Neural cell (in vitro differentiated cells): ENCODE results near the gene BCCIP. TPM values are rescaled to one million over a fixed set of nuclear protein-coding genes. Genes with fewer than 3 reads are reported as not detected.

Source experiments
- H2AFZ ChIP-seq: fragments of 200-600, 300-800 bp; sonication (generic), shearing (Covaris generic); 2 replicates; pipeline ENCODE4 v1.6.0; 2014; ENCODE audit warnings: low read depth, mild to moderate bottlenecking, antibody characterized with exemption, low read length, moderate library complexity
- H3F3A ChIP-seq: fragments of 200-600 bp; shearing (Covaris generic); 2 replicates; pipeline ENCODE4 v1.6.1; 2016; ENCODE audit warnings: mild to moderate bottlenecking, moderate library complexity, mixed read lengths, antibody characterized with exemption, low read length; ENCODE audit not compliant: insufficient read depth, poor library complexity, severe bottlenecking
- H3K27ac ChIP-seq: fragments of 200-600, 300-800 bp; sonication (generic), shearing (Covaris generic); 2 replicates; pipeline ENCODE4 v1.5.1; 2014; ENCODE audit warnings: mild to moderate bottlenecking, low read length, moderate library complexity
- H3K27me3 ChIP-seq: fragments of 300-800, 200-600 bp; sonication (generic), shearing (Covaris generic); 2 replicates; pipeline ENCODE4 v1.6.0; 2014; ENCODE audit warnings: mild to moderate bottlenecking, low read depth, low read length, moderate library complexity; ENCODE audit not compliant: insufficient read depth
- H3K36me3 ChIP-seq: fragments of 300-800, 200-600 bp; sonication (generic), shearing (Covaris generic); 2 replicates; pipeline ENCODE4 v1.5.1; 2014; ENCODE audit warnings: mild to moderate bottlenecking, antibody characterized with exemption, low read length, moderate library complexity; ENCODE audit not compliant: insufficient read depth
- H3K4me2 ChIP-seq: fragments of 300-800, 200-600 bp; sonication (generic), shearing (Covaris generic); 2 replicates; pipeline ENCODE4 v1.6.0; 2014; ENCODE audit warnings: mild to moderate bottlenecking, low read length
- H3K4me3 ChIP-seq: fragments of 300-800, 200-600 bp; sonication (generic), shearing (Covaris generic); 2 replicates; pipeline ENCODE4 v1.5.1; 2014; ENCODE audit warnings: mild to moderate bottlenecking, low read length, moderate library complexity
- H3K79me2 ChIP-seq: fragments of 200-600 bp; shearing (Covaris generic); replicated peaks from 2 replicates; pipeline ENCODE4 v1.6.0; 2014; ENCODE audit warnings: mild to moderate bottlenecking, low read length, moderate library complexity; ENCODE audit not compliant: insufficient read depth
- H3K9ac ChIP-seq: fragments of 300-800, 200-600 bp; sonication (generic), shearing (Covaris generic); 2 replicates; pipeline ENCODE4 v1.6.1; 2016; ENCODE audit warnings: mild to moderate bottlenecking, low read length, mixed read lengths
- H3K9me2 ChIP-seq: fragments of 200-600 bp; shearing (Covaris generic); 2 replicates; pipeline ENCODE4 v1.6.1; 2016; ENCODE audit warnings: mild to moderate bottlenecking, low read length, mixed read lengths; ENCODE audit not compliant: insufficient read depth
- H3K9me3 ChIP-seq: fragments of 200-600, 300-800 bp; sonication (generic), shearing (Covaris generic); 2 replicates; pipeline ENCODE4 v1.6.1; 2016; ENCODE audit warnings: mild to moderate bottlenecking, mixed run types, low read length, moderate library complexity, mixed read lengths
- H4K20me1 ChIP-seq: fragments of 200-600 bp; shearing (Covaris generic); 2 replicates; pipeline ENCODE4 v1.6.1; 2016; ENCODE audit warnings: mild to moderate bottlenecking, mixed run types; ENCODE audit not compliant: insufficient read depth
- CTCF ChIP-seq: fragments of 450-650 bp; IDR thresholded peaks from 2 replicates; pipeline ENCODE4 v1.5.1; 2014; ENCODE audit warnings: antibody characterized with exemption, mild to moderate bottlenecking, moderate library complexity; ENCODE audit not compliant: poor library complexity, severe bottlenecking
- EP300 ChIP-seq: fragments of 450-650 bp; conservative IDR thresholded peaks from 2 replicates; pipeline ENCODE4 v1.6.1; 2014; ENCODE audit warnings: antibody characterized with exemption, mild to moderate bottlenecking, moderate library complexity; ENCODE audit not compliant: poor library complexity, severe bottlenecking
- EZH2 ChIP-seq: fragments of 200-600, 300-800 bp; shearing (Covaris generic), sonication (generic); IDR thresholded peaks from 2 replicates; pipeline ENCODE4 v1.6.1; 2014; ENCODE audit warnings: antibody characterized with exemption, low read length, borderline replicate concordance, mild to moderate bottlenecking; ENCODE audit not compliant: insufficient read depth, poor library complexity, severe bottlenecking
- MXI1 ChIP-seq: fragments of 450-650 bp; conservative IDR thresholded peaks from 2 replicates; pipeline ENCODE4 v1.6.1; 2014; ENCODE audit warnings: antibody characterized with exemption, mild to moderate bottlenecking; ENCODE audit not compliant: poor library complexity, severe bottlenecking
- POLR2AphosphoS5 ChIP-seq: IDR thresholded peaks from 2 replicates; pipeline ENCODE4 v1.6.1; 2012
- RAD21 ChIP-seq: fragments of 450-650 bp; conservative IDR thresholded peaks from 2 replicates; pipeline ENCODE4 v1.6.1; 2014; ENCODE audit warnings: antibody characterized with exemption, mild to moderate bottlenecking, moderate library complexity
- SMC3 ChIP-seq: fragments of 450-650 bp; conservative IDR thresholded peaks from 2 replicates; pipeline ENCODE4 v1.6.1; 2014; ENCODE audit warnings: antibody characterized with exemption, mild to moderate bottlenecking, moderate library complexity; ENCODE audit not compliant: poor library complexity
- TAF1 ChIP-seq: IDR thresholded peaks from 2 replicates; pipeline ENCODE4 v1.6.1; 2012; ENCODE audit warnings: low read depth
- polyA plus RNA-seq: library from polyadenylated mRNA; depleted of rRNA; stranded (reverse); fragments of >200 nt; gene quantifications from 2 replicates; pipeline ENCODE4 v1.2.3, GENCODE V29; 2014
- TF ChIP-seq, protein P1 (sequence below): IDR thresholded peaks from 2 replicates; pipeline ENCODE4 v1.6.1; 2012; ENCODE audit warnings: borderline replicate concordance

The BCCIP gene
- polyA plus RNA-seq, 1 donor from 2014 or later: 95.8 TPM

GRCh38 chr10:125812128-125812750, 11.1 kb upstream of the BCCIP start:
- Histone ChIP-seq H3K9me2 (no peaks in the 10 kb centered on the region), H3K9ac (no peak overlapping the region), H2AFZ (no peak overlapping the region), H3F3A (no peaks in the 10 kb centered on the region), H4K20me1 (no peaks in the 10 kb centered on the region), H3K36me3 (peaks cover 4% of the 10 kb centered on the region), H3K27ac (no peak overlapping the region), H3K9me3 (no peaks in the 10 kb centered on the region), H3K4me2 (no peak overlapping the region), H3K4me3 (no peak overlapping the region), H3K79me2 (no peaks in the 10 kb centered on the region), H3K27me3 (no peaks in the 10 kb centered on the region)
- no peak for TF ChIP-seq TAF1
- no peak for TF ChIP-seq EP300
- TF ChIP-seq, protein P1, sequence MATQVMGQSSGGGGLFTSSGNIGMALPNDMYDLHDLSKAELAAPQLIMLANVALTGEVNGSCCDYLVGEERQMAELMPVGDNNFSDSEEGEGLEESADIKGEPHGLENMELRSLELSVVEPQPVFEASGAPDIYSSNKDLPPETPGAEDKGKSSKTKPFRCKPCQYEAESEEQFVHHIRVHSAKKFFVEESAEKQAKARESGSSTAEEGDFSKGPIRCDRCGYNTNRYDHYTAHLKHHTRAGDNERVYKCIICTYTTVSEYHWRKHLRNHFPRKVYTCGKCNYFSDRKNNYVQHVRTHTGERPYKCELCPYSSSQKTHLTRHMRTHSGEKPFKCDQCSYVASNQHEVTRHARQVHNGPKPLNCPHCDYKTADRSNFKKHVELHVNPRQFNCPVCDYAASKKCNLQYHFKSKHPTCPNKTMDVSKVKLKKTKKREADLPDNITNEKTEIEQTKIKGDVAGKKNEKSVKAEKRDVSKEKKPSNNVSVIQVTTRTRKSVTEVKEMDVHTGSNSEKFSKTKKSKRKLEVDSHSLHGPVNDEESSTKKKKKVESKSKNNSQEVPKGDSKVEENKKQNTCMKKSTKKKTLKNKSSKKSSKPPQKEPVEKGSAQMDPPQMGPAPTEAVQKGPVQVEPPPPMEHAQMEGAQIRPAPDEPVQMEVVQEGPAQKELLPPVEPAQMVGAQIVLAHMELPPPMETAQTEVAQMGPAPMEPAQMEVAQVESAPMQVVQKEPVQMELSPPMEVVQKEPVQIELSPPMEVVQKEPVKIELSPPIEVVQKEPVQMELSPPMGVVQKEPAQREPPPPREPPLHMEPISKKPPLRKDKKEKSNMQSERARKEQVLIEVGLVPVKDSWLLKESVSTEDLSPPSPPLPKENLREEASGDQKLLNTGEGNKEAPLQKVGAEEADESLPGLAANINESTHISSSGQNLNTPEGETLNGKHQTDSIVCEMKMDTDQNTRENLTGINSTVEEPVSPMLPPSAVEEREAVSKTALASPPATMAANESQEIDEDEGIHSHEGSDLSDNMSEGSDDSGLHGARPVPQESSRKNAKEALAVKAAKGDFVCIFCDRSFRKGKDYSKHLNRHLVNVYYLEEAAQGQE: no peak
- no peak for TF ChIP-seq RAD21
- TF ChIP-seq POLR2AphosphoS5: no peak
- no peak for TF ChIP-seq CTCF
- TF ChIP-seq EZH2: no peak
- TF ChIP-seq MXI1: no peak
- no peak for TF ChIP-seq SMC3

GRCh38 chr10:125815764-125816163, 7.6 kb upstream of the BCCIP start:
- Histone ChIP-seq H4K20me1 (no peaks in the 10 kb centered on the region), H3K79me2 (no peaks in the 10 kb centered on the region), H3K9me3 (no peaks in the 10 kb centered on the region), H3K4me2 (no peak overlapping the region), H2AFZ (no peak overlapping the region), H3F3A (no peaks in the 10 kb centered on the region), H3K9ac (no peak overlapping the region), H3K27me3 (no peaks in the 10 kb centered on the region), H3K9me2 (no peaks in the 10 kb centered on the region), H3K27ac (no peak overlapping the region), H3K36me3 (no peaks in the 10 kb centered on the region), H3K4me3 (no peak overlapping the region)
- no peak for TF ChIP-seq MXI1
- TF ChIP-seq TAF1: no peak
- TF ChIP-seq, protein P1: no peak
- TF ChIP-seq RAD21: no peak
- no peak for TF ChIP-seq EP300
- no peak for TF ChIP-seq EZH2
- no peak for TF ChIP-seq SMC3
- TF ChIP-seq CTCF: no peak
- TF ChIP-seq POLR2AphosphoS5: no peak
